DOHH2 (cell line): ENCODE data around the gene AMFR.

Experiments used
- CTCF ChIP-seq: fragments of 200-600 bp; sonication (generic); IDR thresholded peaks from one replicate; pipeline ENCODE4 v1.5.1; 2014; ENCODE audit warnings: antibody characterized with exemption, mild to moderate bottlenecking, low read depth, low read length; ENCODE audit not compliant: poor library complexity, severe bottlenecking
- EZH2phosphoT487 ChIP-seq: fragments of 200-600 bp; sonication (generic); IDR thresholded peaks from 2 replicates; pipeline ENCODE4 v1.6.1; 2017; ENCODE audit warnings: borderline replicate concordance, mild to moderate bottlenecking, antibody characterized with exemption, low read length, moderate library complexity, mixed read lengths

- TF ChIP-seq CTCF (no peak), EZH2phosphoT487 (no peak)
These were observed 77.7 kb downstream of the AMFR start for GRCh38 chr16:56347670-56348069.
